A204.1 (cell line): ENCODE measurements around the gene ZNF565.
"Not testable (repeated sequence)": the region's sequence is repeated elsewhere in the genome, so short reads cannot be mapped to it uniquely, and the experiment has no call there.

Experiments used
- FAIRE-seq: peaks from 2 replicates; lab custom pipeline; 2012; peaks lifted over from hg19 to GRCh38; lab: Jason Lieb, UNC

The ZNF565 gene

DNA sequence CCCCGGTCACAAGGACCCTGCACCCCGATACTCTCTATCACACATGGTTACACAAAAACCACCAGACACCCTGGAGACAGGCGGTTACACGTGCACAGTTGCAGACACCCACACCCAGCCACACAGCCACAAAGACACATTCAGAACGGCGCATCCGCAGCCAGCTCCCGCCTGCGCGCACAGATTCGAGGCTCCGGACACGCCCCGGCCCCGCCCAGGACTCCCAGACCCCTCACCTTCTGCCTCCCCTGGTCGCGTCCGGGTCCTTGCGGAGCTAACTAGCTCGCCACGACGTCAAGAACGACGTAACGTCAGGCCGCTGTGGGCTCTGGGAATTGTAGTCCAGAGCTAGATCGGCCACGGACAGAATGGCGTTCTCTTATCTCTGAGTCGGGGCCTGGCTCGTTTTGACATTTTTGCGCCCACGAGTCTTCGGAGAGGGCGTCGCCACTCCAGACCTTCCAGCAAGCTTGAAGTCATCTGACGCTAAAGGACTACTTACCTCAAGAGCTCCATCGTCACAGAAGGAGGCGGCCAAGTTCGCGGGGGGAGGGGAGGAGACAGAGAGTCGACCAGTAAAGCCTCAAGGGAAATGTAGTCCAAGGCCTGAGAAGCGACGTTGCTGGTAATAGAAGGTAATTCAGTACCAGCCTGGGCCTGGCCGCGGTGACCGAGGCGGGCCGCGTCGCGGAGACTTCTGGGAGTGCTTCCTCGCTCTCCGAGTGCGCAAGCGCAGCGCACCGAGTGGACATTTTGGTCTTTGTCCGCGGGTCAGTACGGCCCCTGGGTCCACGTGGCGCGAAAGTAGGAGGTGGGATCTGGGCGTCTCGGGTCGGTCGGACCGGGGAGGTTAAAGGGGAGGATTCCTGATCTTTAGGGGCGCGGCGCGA, at the start of gene ZNF565, which contains the start of gene ZNF146:
Gene ZNF565 (minus strand): TSS at position 280 of the 890 bp plus-strand sequence. CDS start 12,680 bp downstream, outside the sequence.
Gene ZNF146 (plus strand): TSS at position 721 of the 890 bp plus-strand sequence. CDS start 21,335 bp downstream, outside the sequence.
- FAIRE-seq: peak; percentile 96

DNA sequence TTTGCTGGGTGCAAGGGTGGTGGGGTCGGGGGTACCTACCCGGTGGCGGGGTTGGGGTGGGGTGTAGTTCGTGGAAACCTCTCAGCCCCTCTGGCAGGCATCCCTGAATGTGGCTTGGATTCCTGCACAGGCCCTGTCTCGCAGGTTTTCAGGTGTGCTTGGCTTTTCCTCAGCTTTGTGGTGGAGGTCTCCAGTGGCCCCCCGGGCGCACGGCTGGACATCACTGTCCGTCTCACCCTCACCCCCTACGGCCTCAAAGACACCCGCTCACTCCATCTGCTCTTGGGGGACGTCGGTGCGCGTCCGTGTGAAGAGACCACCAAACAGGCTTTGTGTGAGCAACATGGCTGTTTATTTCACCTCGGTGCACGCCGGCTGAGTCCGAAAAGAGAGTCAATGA, 44.7 kb upstream of the ZNF565 start:
- FAIRE-seq: no peak

DNA sequence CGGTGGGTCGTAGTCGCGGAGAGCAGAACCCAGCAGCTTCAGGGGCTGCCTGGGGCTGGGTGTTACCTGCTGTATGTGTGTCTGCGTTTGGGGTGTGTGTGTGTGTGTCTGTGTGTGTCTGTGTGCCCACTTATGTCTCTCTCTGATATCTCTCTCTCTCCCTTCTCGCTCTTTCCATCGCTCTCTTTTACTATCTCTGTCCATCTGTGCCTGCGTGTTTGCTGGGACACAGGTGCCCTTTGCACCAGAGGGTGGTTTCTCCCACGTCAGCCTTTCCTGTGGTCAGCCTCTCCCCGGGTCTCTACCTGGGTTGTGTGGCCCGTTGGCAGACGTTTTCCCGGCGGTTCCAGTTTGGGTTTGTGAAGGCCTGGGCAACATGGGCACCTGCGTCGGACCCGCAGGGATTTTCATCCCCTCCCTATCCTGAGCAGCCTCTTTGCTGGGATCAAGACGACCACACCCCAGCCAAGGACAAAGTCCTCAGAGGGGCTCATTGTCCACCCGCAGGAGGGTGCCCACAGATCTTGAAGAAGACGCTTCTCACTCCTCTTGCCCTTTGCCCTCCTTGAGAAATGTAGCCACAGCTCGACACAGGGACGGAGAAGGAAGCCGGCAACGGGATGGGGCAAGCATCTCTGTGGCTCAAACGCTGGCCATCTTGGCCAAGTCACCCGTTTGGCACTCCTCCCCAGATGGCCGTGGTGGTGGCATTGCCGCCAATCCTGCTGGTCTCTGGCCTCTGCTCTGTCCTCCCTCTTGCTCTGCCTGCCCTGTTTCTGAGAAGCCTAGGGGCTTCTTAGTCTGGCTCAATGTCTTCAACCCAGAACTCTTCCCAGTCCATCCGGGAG, 43.8 kb upstream of the ZNF565 start:
- FAIRE-seq: no peak

DNA sequence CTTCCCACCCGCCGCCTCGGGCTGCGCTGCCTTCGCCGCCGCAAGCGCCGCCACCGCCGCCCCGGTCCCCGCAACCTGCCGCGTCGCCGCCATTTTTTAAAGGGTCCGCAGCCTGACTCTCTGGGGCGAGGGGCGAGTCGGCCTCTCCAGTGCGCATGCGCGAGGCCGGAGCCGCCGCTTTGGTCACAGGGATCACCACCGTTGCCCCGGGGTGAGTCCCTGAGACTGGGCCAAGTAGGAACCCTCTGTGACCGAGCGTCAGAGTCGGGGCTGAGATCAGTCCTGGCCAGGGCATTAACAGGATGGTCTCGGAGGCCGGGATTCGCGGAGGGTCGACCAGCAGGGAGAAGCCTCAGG, 43.0 kb upstream of the ZNF565 start:
- FAIRE-seq: no peak

DNA sequence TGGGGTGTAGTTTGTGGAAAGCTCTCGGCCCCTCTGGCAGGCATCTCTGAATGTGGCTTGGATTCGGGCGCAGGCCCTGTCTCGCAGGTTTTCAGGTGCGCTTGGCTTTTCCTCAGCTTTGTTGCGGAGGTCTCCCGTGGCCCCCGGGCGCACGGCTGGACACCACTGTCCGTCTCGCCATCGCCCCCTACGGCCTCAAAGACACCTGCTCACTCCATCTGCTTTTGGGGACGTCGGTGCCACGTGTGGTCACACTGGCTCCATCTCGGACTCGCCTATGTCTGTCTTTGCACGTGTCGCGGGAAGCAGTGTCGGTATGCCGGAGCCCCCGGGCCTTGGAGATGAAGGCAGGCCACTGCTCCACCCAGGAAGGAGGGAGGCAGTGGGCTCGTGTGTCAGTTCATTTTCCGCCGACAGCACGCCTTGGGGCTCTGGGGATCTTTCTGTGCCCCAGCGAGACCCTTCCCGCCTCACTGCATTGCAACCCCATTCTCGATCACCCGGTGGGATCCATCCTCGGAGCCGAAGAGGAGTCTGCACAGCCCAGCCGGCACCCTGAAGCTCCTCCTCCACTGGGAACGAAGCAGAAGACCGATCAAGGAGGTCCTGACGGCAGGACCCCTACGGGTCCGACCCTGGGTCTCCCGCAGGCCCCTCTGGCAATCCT, 42.5 kb upstream of the ZNF565 start:
- FAIRE-seq: no peak

DNA sequence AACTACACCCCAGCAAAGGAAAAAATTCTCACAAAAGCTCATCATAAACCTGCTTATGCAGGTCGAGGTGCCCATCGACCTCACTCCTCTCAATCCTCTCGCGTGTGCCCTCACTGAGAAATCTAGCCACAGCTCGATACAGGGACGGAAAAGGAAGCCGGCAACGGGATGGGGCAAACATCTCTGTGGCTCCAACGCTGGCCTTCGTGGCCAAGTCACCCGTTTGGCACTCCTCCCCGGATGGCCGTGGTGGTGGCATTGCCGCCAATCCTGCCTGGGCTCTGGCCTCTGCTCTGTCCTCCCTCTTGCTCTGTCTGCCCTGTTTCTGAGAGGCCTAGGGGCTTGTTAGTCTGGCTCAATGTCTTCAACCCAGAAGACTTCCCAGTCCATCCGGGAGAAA, 41.6 kb upstream of the ZNF565 start:
- no peak for FAIRE-seq

DNA sequence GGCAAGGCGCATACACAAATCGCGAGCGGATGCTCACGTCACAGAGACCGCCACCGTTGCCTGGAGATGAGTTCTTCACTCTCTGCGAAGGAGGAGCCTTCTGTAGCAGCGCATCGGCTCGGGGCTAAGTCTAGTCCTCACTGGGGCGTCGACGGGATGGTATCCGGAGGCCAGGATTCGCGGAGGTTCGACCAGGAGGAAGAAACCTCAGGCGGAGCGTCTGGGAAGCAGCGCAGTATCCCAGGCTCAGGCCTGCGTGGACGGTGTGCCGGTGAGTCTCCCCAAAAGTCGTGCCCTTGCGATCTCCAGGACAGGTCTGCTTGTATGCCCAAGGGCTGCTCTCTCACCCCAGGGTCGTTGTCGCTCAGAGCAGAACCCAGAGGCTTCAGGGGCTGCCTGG, 40.9 kb upstream of the ZNF565 start:
- no peak for FAIRE-seq

DNA sequence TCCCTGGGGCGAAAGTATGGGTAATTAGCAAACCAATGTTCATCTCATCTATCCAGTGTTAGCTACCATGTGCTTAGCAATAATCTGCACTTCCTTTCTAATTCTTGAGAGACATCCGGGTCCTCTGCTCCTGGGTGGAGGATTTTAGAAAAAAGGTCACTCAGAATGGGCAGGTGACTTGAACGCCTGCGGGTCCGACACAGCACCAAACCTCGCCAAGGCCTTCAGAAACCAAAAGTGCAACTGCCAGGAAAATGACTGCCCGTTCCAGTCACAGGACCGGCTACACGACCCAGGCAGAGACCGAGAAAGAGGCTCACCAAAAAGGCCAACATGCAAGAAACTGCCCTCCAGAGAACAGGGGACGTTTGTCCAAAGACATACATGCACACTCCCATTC, 40.4 kb upstream of the ZNF565 start:
- no peak for FAIRE-seq

DNA sequence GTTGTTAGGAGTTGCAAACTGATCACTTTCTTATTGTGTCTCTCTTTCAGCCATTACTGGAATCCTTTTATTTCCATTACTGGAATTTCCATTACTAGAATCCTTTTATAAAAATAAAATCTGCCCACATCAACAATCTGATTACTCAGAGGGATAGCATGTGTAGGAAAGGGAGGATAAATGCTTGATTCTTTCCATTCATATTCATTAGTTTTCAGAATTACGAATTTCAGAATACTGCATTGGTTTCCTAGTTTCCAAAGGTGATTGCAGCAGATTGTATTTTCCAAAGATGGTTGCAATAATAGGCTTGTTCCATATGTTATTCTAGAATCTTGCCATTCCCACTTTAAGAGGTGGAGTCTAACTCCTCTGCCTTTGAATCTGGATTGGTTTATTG, 37.6 kb upstream of the ZNF565 start:
- no peak for FAIRE-seq

DNA sequence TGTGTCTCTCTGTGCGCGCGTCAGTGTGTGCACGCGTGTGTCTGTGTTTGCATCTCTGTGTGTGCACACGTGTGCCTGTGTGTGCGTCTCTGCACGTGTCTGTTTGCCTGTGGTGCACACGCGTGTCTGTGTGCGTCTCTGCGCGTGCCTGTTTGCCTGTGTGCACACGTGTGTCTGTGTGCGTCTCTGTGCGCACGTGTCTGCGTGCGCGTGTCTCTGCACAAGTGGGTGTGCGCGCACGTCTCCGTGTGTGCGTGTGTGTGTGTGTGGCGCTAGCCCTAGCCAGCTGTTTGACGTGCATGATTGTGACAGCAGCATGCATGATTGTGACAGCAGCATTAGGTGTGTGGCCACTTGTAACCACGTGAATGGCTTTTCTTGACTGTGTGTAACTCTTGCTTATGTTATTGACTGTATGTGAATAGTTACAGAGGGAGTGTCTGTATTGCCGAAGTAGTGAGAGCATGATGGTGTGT, 31.6 kb upstream of the ZNF565 start:
- no peak for FAIRE-seq

DNA sequence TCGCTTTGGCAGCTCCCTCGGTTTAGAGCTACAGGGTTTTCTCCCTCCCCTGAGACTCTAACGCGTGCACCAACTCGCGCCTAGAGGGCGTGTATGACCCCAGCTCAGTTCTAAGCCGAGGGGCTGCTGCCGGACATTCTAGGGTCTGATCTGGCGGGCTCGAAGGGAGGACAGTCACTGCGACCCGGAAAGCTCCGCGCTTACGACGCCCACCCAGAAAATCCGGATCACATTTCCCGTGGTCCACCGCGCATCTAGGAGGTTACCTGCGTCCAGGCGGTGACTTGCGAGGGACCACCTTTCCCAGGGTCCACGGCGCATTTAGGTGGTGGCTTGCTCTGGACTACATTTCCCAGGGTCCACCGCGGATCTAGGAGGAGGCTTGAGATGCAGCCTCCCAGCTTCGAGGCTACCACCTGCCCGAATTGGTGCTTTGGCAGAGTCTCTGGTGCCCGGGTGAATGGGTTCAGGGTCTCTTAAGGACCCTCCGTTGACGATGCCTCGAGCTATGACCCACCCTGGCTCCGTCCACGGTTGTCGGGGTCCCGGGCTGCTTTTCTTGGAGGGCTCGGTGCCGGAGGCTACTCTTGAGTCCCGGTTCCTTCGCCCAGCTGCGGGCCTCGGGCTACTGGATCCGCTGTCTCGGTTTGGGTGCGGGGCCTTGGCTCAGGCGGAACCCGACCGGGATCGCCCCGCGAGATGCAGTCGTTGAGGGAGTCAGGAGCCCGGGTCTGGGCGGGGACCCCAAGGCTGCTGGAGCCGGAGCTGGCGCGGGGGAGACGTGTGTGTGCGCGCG, 30.9 kb upstream of the ZNF565 start:
- FAIRE-seq: no peak

DNA sequence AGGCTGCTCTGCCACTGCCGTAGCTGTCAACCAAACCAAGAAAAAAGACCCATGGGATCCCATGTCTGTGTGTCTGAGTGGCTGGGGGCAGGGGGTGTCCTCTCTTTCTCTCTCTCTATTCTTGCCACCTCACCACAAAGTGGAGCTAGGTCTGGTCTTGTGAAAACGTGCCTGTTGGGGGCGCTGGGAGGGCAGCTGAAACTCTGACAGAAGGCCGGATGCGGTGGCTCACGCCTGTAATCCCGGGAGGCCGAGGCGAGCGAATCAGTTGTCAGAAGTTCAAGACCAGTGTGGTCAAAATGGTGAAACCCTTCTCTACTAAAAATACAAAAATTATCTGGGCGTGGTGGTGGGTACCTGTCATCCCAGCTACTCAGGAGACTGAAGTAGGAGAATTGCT, 29.6 kb upstream of the ZNF565 start:
- FAIRE-seq: no peak

DNA sequence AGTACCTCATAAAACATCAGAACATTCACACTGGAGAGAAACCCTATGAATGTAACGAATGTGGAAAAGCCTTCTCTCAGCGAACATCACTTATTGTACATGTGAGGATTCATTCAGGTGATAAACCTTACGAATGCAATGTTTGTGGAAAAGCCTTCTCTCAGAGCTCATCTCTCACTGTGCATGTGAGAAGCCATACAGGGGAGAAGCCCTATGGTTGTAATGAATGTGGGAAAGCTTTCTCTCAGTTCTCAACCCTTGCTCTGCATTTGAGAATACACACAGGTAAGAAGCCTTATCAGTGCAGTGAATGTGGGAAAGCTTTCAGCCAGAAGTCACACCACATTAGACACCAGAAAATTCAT, 22.5 kb upstream of the ZNF565 start:
- FAIRE-seq: no peak

DNA sequence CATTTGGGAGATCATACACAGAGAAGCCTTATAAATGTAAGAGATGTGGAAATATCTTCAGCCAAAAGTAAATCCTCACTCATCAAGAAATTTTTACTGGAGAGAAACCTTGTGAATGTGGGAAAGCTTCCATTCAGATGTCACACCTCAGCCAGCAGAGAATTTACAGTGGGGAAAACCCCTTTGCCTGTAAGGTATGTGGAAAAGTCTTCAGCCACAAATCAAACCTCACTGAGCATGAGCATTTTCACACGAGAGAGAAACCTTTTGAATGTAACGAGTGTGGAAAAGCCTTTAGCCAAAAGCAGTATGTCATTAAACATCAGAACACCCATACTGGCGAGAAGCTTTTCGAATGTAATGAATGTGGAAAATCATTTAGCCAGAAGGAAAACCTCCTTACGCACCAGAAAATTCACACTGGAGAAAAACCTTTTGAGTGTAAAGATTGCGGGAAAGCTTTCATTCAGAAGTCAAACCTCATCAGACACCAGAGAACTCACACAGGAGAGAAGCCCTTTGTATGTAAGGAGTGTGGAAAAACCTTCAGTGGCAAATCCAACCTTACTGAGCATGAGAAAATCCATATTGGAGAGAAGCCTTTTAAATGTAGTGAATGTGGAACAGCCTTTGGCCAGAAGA, 22.0 kb upstream of the ZNF565 start:
- no peak for FAIRE-seq

DNA sequence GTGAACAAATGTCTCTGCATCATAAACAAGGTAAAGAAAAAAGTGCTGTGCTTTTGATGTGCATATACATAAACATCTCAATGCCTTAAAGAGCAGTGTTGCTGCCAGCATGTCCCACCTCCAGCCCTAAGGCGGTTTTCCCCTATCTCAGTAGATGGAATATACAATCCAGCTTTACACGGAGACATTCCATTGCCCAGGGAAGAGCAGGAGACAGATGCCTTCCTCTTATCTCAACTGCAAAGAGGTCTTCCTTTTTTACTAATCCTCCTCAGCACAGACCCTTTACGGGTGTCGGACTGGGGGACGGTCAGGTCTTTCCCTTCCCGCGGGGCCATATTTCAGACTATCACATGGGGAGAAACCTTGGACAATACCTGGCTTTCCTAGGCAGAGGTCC, 19.2 kb upstream of the ZNF565 start:
- FAIRE-seq: not testable (repeated sequence)

DNA sequence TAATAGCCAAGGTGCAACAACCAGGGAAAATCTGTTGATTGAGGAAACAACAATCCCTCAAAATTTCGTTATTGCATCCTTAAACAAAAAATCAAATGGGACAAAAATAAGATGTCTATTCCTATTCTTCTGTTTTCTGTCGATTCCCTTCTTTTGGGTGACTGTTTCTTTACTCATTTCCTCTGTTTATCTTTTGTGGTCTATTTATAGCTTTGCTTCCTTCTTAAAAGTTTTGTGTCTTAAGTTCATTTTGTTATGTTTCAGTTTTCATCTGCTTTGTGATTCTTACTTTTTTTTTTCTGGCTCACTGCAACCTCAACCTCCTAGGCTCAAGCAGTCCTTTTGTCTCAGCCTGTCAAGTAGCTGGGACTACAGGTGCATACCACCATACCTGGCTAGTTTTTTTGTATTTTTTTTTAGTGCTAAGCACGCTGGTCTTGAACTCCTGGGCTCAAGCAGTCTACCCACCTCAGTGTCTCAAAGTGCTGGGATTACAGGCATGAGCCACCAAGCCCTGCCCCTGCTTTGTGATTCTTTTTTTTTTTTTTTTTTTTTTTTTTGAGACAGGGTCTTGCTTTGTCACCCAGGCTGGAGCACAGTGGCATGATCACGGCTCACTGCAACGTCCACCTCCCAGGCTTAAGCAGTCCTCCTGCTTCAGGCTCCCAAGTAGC, 10.9 kb upstream of the ZNF565 start:
- no peak for FAIRE-seq

DNA sequence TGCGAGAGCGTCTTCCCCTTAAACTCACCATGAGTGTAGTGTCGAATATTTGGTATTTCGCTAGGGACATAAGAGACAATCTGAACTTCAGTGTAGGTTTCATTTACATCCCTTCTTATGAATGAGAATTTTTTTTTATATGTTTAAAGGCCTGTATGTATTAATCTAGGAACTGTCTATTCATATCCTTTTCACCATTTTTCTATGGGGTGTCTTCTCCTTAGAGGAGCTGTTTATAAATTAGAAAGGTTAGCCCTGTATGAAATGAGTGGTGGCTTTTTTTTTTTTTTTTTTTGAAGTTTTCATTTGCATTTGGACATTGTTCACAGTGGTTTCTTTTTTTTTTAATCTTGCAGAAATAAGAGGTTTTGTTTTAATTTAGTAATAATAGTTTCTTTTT, 8.0 kb upstream of the ZNF565 start:
- FAIRE-seq: no peak

DNA sequence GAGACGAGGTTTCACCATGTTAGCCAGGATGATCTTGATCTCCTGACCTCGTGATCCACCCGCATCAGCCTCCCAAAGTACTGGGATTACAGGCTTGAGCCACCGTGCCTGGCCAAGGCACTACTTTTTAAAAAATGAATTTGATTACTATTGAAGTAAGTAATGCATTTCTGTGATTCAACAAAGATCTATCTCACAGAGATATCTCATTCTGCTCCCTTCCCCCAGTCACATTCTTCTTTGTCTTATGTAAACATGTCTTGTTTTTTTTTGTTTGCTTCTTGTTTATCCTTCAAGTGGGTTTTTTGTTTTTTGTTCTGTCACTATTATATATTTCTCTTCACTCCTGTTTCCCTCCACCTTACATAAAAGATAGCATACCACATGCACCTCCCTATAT, 7.0 kb upstream of the ZNF565 start:
- no peak for FAIRE-seq

DNA sequence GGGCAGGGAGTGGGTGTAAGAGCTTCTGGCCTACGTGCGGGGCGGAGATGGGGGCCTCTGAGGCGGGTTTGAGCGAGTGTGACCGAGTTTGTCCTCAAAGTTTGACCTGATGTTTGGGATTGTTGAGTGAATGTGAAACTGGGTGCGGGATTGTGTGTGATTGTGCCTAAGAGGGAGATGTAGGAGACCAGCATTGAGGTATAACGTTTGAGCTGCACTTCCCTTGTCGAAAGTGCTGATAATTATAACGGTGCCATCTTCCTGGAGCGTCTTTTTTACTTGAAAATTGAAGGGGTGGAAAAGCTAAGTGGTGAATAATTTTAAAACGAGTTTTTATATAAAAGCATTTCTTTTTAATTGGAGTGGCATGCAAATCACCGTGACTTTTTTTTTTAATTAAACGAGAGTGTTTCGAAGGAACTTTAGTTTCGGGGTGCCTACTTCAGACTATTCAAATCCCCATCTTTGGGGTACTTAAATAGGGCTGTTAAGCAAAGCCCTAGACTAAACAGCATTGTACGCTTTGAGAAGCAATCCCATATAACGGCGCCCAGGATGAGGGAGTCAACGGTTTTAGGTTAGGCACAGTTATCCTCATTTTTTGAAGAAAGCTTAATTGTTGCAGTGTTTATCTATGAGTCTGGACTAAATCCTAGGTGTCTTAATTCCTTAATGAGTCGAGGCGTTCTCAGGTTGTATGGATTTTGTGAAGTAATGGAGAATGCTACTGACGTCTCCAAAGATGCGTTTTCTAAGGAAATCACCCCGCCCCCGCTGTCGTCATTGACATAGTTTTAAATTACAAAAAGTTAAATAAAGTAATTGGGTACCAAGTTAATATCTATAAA, 1.0 kb upstream of the ZNF565 start:
- FAIRE-seq: peak; percentile 16

DNA sequence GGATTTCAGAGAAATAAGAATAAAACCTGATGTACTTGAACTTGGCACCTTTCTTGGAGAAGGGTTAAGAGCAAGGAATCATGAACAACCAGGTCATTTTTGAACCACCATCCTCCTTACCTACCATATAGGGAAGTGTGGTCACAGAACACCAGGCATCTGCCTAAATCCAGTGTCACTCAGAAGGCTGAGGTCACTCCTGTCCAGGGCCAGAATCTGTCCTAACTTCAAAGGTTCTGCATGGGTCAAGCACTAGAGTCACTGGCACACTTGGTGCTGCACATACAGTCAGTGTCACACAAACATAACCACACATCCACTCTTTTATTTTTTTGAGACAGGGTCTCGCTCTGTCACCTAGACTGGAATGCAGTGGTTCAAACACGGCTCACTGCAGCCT, 1.6 kb downstream of the ZNF565 start:
- FAIRE-seq: no peak
